ENCODE data around the gene HNRNPL. TPM values are rescaled to one million over a fixed set of nuclear protein-coding genes. Genes with fewer than 3 reads are reported as not detected.
"Not testable (repeated sequence)": the region's sequence is repeated elsewhere in the genome, so short reads cannot be mapped to it uniquely, and the experiment has no call there.

Gene HNRNPL
- total RNA-seq, 1 experiment from 2014 or later, result 749 TPM

GRCh38 chr19:38877781-38878574 is 28.2 kb upstream of the HNRNPL start, which contains the start of gene RINL:
TSS of gene RINL (minus strand) at chr19:38878275. CDS start at chr19:38876742, 1,533 bp downstream.
- CTCF ChIA-PET, result interaction anchor here (0.5 to 4.9 kb wide), 4 partner anchors 10 to 96 kb away, joined by 3 to 27 read pairs (median 6); no protein-coding TSS in a partner anchor
- no peak for DNase-seq (ENCODE audit: low read depth, low spot score)
- BruUV-seq (replicated peaks), result no TSS peak
- no peaks in the 10 kb centered on the region for H3K27me3 ChIP-seq (ENCODE audit: control insufficient read depth, insufficient read depth, low read length)
- no peaks in the 10 kb centered on the region for H3K9me3 ChIP-seq (ENCODE audit: control insufficient read depth, insufficient read depth, low read depth, low read length)
- H3K27ac ChIP-seq (ENCODE audit: low read length), result peak within 1 kb of the TSS; percentile 5; the same call in 1 of the 2 replicates
- intact Hi-C loops (cut with micrococcal nuclease; ENCODE audit: unreplicated experiment), result no loop called here
- H3K36me3 ChIP-seq (ENCODE audit: control insufficient read depth, insufficient read depth, low read length), result no peaks in the 10 kb centered on the region
- no peak within 1 kb of the TSS for H3K4me3 ChIP-seq (ENCODE audit: low read depth in 2 of 2, low read length in 2 of 2)
- in situ Hi-C loops (cut with HindIII; ENCODE audit: low pct_unique_long_range_greater_than_20kb, low sequenced_read_pairs), result no loop called here
- peak; percentile 35 for ATAC-seq
- TF ChIP-seq TCF7L2 (IDR thresholded peaks at IDR 0.05; ENCODE audit: low read depth, low read length) (no peak), CTCF (IDR thresholded peaks at IDR 0.05) (no peak), SIN3A (IDR thresholded peaks at IDR 0.05; ENCODE audit: borderline replicate concordance, insufficient read depth, low read depth, low read length) (no peak), REST (IDR thresholded peaks at IDR 0.05; ENCODE audit: insufficient read depth in 1 of 2, low read depth in 2 of 2, low read length in 1 of 2) (no peak), POLR2AphosphoS5 (IDR thresholded peaks at IDR 0.05; ENCODE audit: low read depth, low read length) (no peak)
- POLR2A ChIA-PET, result interaction anchor here (0.6 kb wide), 1 partner anchor 347 kb away, joined by 5 read pairs; no protein-coding TSS in a partner anchor
- peaks cover 7% of the 10 kb centered on the region; the same call in 1 of the 2 replicates for H3K4me1 ChIP-seq (ENCODE audit: control insufficient read depth, insufficient read depth, low read length)

- TF ChIP-seq CTCF (IDR thresholded peaks at IDR 0.05) (no peak), TCF7L2 (IDR thresholded peaks at IDR 0.05; ENCODE audit: low read depth, low read length) (no peak), SIN3A (IDR thresholded peaks at IDR 0.05; ENCODE audit: borderline replicate concordance, insufficient read depth, low read depth, low read length) (no peak), POLR2AphosphoS5 (IDR thresholded peaks at IDR 0.05; ENCODE audit: low read depth, low read length) (no peak), REST (IDR thresholded peaks at IDR 0.05; ENCODE audit: insufficient read depth in 1 of 2, low read depth in 2 of 2, low read length in 1 of 2) (no peak)
- in situ Hi-C loops (cut with HindIII; ENCODE audit: low pct_unique_long_range_greater_than_20kb, low sequenced_read_pairs), result no loop called here
Measured at GRCh38 chr19:38875656-38876395, 26.0 kb upstream of the HNRNPL start.

GRCh38 chr19:38873400-38873799 is 23.6 kb upstream of the HNRNPL start:
- H3K36me3 ChIP-seq (ENCODE audit: control insufficient read depth, insufficient read depth, low read length); H3K4me3 ChIP-seq (ENCODE audit: low read depth in 2 of 2, low read length in 2 of 2); H3K4me1 ChIP-seq (ENCODE audit: control insufficient read depth, insufficient read depth, low read length); BruUV-seq (replicated peaks); H3K9me3 ChIP-seq (ENCODE audit: control insufficient read depth, insufficient read depth, low read depth, low read length); DNase-seq (ENCODE audit: low read depth, low spot score); ATAC-seq; H3K27me3 ChIP-seq (ENCODE audit: control insufficient read depth, insufficient read depth, low read length); intact Hi-C loops (cut with micrococcal nuclease; ENCODE audit: unreplicated experiment); H3K27ac ChIP-seq (ENCODE audit: low read length); in situ Hi-C loops (cut with HindIII; ENCODE audit: low pct_unique_long_range_greater_than_20kb, low sequenced_read_pairs): not testable (repeated sequence)
- CTCF ChIA-PET, result interaction anchor here (0.7 kb wide), 1 partner anchor 152 kb away, joined by 4 read pairs; no protein-coding TSS in a partner anchor
- POLR2A ChIA-PET, result interaction anchor here (0.5 to 0.6 kb wide), 2 partner anchors 33 to 113 kb away, joined by 3 to 9 read pairs; no protein-coding TSS in a partner anchor

More at GRCh38 chr19:38875656-38876395, 26.0 kb upstream of the HNRNPL start:
- intact Hi-C loops (cut with micrococcal nuclease; ENCODE audit: unreplicated experiment), result no loop called here
- ATAC-seq, result no peak
- H3K4me1 ChIP-seq (ENCODE audit: control insufficient read depth, insufficient read depth, low read length), result peaks cover 7% of the 10 kb centered on the region; the same call in 1 of the 2 replicates
- H3K4me3 ChIP-seq (ENCODE audit: low read depth in 2 of 2, low read length in 2 of 2), result no peak overlapping the region
- H3K27me3 ChIP-seq (ENCODE audit: control insufficient read depth, insufficient read depth, low read length), result no peaks in the 10 kb centered on the region
- BruUV-seq (replicated peaks), result no TSS peak
- POLR2A ChIA-PET, result interaction anchor here (0.6 to 0.9 kb wide), 4 partner anchors 12 to 509 kb away, joined by 3 to 11 read pairs (median 5); partner anchors contain the start of gene NFKBIB
- no peaks in the 10 kb centered on the region for H3K36me3 ChIP-seq (ENCODE audit: control insufficient read depth, insufficient read depth, low read length)
- CTCF ChIA-PET, result interaction anchor here (0.5 to 4.9 kb wide), 3 partner anchors 9 to 77 kb away, joined by 4 to 27 read pairs (median 4); no protein-coding TSS in a partner anchor
- no peak for DNase-seq (ENCODE audit: low read depth, low spot score)
- no peak overlapping the region for H3K27ac ChIP-seq (ENCODE audit: low read length)
- no peaks in the 10 kb centered on the region for H3K9me3 ChIP-seq (ENCODE audit: control insufficient read depth, insufficient read depth, low read depth, low read length)

Measured in Panc1 (cell line).